Activated CD4-positive, alpha-beta T cell treated with anti-CD3 and anti-CD28 coated beads, Interleukin-2, amount 50 U/mL, for 4 hours (primary cell): ENCODE measurements around the gene PNKD.
A peak's percentile ranks its signal among the peaks of the same experiment; 100 is the strongest.

ENCODE experiments used
- DNase-seq, 2 experiments: peaks; one replicate each; pipeline ENCODE4 v3.0.0-alpha.2; 2020

Gene PNKD

GRCh38 chr2:218269900-218270720 is at the start of gene PNKD, which contains the start of gene AAMP:
PNKD (plus strand) TSS chr2:218270519; CDS start chr2:218270536, 17 bp downstream.
AAMP (minus strand) TSS chr2:218270137; CDS start chr2:218270086, 51 bp downstream.
- peak; percentile 100 for DNase-seq

- no peak for DNase-seq
Observed at GRCh38 chr2:218221000-218221399, 49.3 kb upstream of the PNKD start.

- no peak for DNase-seq
Observed at GRCh38 chr2:218223046-218223445, 47.3 kb upstream of the PNKD start.

- no peak for DNase-seq
Observed at GRCh38 chr2:218224186-218224585, 46.1 kb upstream of the PNKD start.

- DNase-seq, result no peak
Observed at GRCh38 chr2:218226903-218227302, 43.4 kb upstream of the PNKD start.

- DNase-seq, result no peak
Observed at GRCh38 chr2:218228366-218229090, 41.8 kb upstream of the PNKD start.

- peak in 1 of 2 experiments; percentile 19 for DNase-seq
Observed at GRCh38 chr2:218229239-218229638, 41.1 kb upstream of the PNKD start.

- no peak for DNase-seq
Observed at GRCh38 chr2:218229851-218230250, 40.5 kb upstream of the PNKD start.

- no peak for DNase-seq
Observed at GRCh38 chr2:218230882-218231281, 39.4 kb upstream of the PNKD start.

GRCh38 chr2:218233543-218233942 is 36.8 kb upstream of the PNKD start:
- DNase-seq, result no peak

GRCh38 chr2:218234521-218234920 is 35.8 kb upstream of the PNKD start:
- no peak for DNase-seq

- no peak for DNase-seq
Observed at GRCh38 chr2:218235017-218235416, 35.3 kb upstream of the PNKD start.

- DNase-seq, result no peak
Observed at GRCh38 chr2:218236829-218237228, 33.5 kb upstream of the PNKD start.

- no peak for DNase-seq
Observed at GRCh38 chr2:218238887-218239286, 31.4 kb upstream of the PNKD start.

GRCh38 chr2:218244204-218244603 is 26.1 kb upstream of the PNKD start:
- no peak for DNase-seq

GRCh38 chr2:218244665-218245064 is 25.7 kb upstream of the PNKD start:
- DNase-seq, result no peak

- no peak for DNase-seq
Observed at GRCh38 chr2:218245214-218245613, 25.1 kb upstream of the PNKD start.

GRCh38 chr2:218249691-218250090 is 20.6 kb upstream of the PNKD start:
- DNase-seq, result no peak

GRCh38 chr2:218252509-218253231 is 17.6 kb upstream of the PNKD start:
- DNase-seq, result no peak

GRCh38 chr2:218253232-218253625 is 17.1 kb upstream of the PNKD start:
- DNase-seq, result no peak

- no peak for DNase-seq
Observed at GRCh38 chr2:218255446-218255845, 14.9 kb upstream of the PNKD start.

- DNase-seq, result no peak
Observed at GRCh38 chr2:218256612-218257350, 13.5 kb upstream of the PNKD start.
